Fibroblast of skin of left quadriceps (primary cell): ENCODE data around the gene EIF3D.
A peak's percentile ranks its signal among the peaks of the same experiment; 100 is the strongest.

Experiments used
- DNase-seq, 2 experiments: peaks; one replicate each; pipeline ENCODE4 v3.0.0-alpha.2; 2013; ENCODE audit warnings: low read depth in 2 of 2

The EIF3D gene, protein sequence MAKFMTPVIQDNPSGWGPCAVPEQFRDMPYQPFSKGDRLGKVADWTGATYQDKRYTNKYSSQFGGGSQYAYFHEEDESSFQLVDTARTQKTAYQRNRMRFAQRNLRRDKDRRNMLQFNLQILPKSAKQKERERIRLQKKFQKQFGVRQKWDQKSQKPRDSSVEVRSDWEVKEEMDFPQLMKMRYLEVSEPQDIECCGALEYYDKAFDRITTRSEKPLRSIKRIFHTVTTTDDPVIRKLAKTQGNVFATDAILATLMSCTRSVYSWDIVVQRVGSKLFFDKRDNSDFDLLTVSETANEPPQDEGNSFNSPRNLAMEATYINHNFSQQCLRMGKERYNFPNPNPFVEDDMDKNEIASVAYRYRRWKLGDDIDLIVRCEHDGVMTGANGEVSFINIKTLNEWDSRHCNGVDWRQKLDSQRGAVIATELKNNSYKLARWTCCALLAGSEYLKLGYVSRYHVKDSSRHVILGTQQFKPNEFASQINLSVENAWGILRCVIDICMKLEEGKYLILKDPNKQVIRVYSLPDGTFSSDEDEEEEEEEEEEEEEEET

DNA sequence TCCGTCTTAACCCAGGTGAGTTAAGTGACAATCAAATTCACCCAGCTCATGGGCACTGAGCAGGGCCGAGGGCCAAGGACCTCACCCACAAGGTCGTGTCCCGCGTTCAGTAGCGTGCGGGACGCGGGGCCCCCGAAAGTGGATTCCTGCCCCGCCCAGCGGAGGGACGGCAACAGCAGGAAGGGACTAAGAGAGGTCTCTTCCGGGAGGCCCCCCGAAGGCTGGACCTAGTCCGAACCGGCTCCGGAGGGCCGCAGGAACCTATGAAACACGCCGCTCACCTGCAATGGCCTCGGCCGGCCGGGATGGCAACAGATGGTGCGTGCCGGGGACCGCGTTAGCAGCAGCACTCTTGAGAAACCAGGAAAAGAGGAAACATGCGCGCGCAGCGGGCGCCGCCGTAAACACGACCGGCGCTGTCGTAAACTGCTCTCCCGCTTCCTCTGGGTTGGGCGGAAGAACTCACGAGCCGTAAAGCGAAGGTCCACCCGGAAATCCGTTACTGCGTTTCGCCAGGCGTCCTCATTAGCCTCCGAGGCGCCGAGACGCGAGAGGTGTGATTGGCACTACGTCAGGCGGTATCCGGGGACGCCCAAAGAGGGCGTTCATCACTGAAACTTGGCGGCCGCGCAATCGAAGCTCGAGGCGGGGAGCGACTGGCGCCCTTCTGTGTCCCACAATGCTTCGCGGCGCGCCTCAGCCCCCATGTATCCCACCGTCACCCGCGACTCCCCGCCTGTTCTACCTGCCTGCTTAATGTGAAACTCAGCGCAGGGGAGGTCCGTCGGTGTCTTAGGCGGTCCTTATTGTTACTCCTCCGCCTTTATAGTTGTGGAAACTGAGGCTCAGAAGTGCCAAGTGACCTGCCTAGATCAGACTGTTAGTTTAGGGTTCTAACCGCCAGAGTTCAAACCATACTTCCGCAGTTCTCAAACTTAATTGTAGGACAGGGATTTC lies at the start of gene EIF3D:
TSS of gene EIF3D (minus strand) at position 372 of the 957 bp plus-strand sequence. CDS start 3,045 bp downstream, outside the sequence.
- peak; percentile 99 to 100 for DNase-seq

DNA sequence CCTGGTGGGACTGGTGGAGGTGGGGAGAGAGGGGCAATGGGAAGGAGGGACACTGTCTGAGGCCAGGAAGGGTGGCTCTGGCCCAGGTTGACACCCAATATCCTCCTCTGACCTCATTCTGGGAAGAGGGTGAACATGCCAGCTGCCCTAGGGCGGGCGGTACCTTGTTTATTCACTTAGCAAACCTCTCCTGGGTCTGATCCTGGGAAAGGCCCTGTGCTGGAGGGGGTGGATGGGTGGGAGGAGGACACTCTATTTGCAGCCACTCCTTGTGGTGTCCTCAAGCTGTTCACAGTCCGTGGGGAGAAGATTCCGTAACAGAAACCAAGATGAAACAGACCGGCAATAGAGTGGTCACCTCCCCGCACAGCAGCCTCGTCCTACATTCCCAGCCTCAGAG lies 49.7 kb upstream of the EIF3D start:
- no peak for DNase-seq

DNA sequence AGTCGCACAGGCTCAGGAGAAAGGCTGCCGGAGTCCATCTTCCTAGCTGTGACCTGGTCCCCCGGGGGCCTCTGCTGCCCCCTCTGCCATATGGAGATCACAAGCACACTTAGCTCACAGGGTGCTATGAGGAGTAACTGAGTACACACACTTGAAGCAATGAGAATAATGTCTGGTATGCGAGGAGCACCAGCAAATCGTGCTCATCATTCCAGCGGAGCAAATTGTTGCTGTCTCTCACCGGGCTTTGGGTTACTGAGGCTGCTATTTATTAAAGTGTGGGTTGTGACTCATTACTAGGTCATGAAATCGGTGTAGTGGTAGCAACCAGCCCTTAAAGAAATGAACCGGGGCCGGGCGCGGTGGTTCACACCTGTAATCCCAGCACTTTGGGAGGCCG lies 48.1 kb upstream of the EIF3D start:
- peak; percentile 86 to 89 for DNase-seq

DNA sequence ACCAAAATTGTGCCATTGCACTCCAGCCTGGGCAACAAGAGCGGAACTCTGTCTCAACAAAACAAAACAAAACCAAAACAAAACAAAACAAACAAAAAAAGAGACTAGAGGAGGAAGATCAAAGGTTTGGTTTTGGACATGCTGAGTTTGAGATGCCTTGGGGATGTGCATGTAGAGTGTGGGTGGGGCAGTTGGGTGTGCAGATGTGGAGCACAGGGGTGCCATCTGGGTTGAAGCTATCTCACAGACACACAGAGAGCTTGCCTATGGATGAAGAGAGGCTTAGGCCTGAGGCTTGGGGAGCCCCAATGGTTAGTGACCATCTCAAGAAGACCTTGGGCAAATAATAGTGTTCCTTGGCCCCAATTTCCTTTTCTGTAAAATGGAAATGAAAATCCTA lies 45.8 kb upstream of the EIF3D start:
- no peak for DNase-seq

DNA sequence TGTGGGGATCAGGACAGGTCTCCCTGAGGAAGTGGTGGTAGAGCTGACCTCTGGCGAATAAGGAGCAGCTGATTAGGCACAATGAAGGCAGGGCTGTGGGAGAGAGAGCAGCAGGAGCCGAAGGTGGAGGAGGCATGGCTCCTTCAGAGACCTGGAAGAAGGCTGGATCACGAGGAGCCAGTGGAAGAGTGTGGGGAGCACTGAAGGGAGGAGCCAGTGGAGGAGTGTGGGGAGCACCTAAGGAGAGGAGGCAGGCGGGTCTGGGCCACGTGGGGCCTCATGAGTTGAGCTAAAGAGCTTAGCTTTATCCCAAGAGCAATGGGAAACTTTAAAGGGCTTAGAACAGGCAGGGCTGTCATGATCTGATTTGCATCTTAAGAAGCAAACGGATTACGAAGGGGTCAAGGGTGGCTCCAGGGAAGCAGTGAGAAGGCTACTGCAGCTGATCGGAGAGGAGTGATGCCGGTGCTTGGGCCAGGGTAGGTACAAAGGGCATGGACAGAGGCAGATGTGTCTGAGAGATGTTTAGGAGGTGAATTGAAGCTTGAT lies 44.9 kb upstream of the EIF3D start:
- no peak for DNase-seq

DNA sequence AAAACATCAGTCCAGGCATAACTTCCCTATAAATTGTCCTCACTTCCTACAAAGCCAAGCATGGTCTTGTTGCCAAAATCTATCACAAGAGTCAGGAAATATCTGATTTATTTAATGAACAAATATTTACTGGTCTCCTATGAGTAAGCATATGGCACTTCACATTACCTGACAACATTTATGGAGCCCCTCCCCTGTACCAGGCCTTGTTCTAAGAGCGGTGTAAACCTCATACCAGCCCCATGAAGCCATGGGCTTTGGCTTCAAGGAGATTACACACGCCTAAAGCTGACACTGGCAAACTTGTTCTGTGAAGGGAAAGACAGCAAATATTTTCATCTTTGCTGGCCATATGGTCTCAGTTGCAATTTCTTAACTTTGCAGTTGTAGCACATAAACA lies 43.0 kb upstream of the EIF3D start:
- DNase-seq, result no peak

DNA sequence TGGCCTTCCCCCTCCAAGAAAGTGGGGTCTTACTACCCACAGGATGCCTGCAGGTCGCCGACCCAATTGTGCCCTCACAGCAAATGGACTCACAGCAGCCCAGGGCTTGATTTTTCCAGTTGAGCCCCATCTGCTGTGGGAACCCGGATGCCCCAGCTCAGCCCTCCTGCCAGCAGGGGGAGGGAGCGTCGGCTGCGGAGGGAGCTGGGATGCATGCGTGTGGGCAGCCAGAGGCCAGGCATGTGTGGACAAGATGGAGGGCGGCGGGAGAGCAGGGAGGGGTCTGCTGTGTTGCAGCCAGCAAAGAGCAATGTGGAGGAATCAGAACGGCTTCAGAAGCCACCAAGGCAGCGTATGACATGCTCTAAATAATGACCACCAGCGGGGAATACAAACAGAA lies 41.0 kb upstream of the EIF3D start:
- peak in 1 of 2 experiments; percentile 7 for DNase-seq

DNA sequence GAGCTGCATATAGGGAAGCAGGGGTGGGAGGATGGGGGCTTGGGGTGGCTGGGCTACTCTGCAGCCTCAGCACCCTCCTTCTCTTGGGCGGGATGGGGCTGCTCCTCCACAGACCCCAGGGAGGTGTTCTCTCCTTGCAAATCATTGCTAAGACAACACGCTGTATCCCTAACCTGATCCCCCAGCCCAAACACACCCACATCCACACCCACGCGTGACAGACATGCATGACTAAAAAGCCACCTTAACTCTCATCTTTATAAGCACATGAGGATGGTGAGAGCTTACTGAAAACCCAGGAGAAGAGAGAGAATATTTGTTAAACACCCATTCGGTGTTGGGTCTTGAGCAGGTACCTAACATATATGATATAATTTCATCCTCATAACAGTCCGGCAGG lies 39.9 kb upstream of the EIF3D start:
- no peak for DNase-seq

DNA sequence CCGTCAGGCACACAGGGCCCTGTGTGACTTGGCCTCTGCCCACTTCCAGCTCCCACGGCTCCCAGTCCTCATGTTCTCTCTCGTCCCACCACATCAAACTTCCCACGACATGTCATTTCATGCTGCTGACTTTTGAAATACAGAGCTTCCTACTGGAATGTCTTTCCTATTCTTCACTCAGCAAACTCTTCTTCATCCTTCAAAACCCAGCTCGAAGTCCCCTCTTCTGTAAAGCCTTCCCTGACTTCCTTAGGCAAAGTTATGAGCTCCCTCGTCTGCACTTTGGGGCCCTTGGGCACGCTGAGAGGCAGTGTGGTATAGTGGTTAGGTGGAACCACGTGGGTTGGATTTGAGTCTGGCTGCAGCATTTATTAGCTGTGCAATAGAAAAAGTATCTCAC lies 37.8 kb upstream of the EIF3D start:
- DNase-seq, result no peak

DNA sequence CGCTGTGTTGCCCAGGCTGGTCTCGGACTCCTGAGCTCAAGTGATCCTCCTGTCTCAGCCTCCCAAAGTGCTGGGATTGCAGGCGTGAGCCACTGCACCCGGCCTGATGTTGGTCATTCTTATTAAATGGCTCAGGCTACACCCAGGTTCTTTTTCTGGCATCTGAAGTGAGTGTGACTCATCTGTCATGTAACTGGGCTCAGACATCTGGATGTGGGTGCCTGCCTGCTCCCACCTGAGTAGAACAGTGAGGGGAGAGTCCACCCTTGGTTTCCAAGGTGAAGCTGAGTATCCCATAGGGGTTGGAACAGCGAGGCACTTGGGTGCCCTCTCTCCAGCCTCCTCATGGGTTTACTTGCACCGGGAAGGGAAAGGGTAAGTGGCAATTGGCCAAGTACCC lies 36.7 kb upstream of the EIF3D start:
- DNase-seq, result no peak

DNA sequence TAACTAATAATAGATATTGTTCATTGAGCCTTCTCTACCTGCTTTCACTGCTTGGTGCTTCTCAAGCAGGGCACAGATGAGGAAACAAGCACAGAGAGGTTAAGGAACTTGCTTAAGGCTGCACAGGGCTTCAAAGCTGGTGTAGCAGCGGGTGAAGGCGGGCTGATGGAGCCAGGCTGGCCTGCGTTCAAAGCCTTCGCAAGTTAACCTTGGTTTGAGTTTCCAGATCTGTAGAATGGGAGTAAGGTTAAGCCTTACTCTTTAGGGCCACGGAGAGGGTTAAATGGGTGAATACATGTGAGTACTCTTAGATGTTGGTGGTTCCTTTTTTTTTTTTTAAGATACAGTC lies 36.2 kb upstream of the EIF3D start:
- DNase-seq, result no peak

DNA sequence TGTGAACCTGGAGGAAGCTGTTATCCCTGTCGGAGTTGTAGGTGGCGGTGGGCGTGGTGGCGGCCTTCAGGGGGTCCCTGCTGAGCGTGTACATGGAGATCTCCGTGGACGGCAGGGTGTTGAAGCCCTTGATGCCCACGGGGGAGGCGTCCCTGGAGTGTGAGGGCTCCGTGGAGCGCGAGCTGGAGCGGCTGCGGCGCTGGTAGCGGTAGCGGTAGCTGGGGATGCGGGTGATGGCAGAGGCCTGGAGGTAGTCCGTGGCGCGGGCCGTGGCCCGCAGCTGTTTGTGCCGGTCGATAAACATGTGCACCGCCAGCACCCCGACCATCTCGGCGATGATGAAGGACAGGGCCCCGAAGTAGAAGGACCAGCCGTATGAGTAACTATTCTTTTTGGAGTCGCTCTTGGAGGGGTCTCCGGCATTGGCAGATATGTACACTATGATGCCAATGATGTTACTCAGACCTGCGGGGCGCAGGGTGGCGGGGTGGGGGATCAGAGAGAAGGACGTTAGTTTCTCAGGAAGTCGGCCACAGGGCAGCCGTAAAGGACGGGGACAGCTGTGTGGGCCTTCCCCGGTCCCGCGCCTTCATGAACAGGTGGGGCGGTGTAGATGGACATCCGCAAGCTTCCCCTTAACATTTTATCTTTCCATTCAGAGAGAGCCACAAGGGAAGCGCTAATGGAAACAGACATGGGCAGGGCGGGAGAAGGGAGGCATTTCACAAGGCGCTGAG lies 35.6 kb upstream of the EIF3D start:
- DNase-seq, result no peak

DNA sequence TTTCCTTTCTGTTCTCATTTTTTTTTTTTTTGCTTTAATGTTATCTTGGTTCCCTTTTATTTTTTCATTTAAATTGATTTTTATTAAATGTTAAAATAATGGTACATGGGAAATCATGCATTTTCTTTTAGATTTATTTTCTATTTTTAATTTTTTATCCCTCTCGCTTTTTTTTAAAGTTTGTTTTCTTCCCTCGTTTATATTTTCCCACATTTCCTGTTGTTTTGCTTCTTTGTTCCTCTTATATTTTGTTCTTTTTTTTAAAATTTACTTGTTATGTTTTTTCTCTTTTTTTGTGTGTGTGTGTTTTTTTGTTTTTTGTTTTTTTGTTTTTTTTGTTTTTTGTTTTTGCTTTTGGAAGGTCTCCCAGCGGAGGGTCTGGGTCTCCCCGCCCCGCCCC lies 34.9 kb upstream of the EIF3D start:
- no peak for DNase-seq

DNA sequence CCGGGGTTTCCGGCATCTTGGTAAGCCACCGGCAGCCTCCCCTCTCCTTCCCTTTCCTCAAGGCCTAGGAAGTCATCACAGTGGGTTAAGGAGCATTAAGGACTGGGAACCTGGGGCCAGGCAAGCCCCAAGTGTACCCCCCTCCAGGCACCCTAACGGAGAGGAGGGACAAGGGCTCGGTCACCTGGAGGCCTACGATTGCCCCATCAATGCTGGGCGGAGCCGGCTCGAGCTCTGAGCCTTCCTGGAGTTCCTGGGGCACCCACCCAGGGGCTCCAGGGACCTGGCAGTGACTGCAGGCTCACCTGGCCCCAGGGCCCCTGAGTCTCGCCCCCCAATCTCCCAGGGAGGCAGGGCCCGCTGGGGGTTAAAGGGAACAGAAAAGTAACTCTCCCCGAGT lies 34.5 kb upstream of the EIF3D start:
- DNase-seq, result no peak

DNA sequence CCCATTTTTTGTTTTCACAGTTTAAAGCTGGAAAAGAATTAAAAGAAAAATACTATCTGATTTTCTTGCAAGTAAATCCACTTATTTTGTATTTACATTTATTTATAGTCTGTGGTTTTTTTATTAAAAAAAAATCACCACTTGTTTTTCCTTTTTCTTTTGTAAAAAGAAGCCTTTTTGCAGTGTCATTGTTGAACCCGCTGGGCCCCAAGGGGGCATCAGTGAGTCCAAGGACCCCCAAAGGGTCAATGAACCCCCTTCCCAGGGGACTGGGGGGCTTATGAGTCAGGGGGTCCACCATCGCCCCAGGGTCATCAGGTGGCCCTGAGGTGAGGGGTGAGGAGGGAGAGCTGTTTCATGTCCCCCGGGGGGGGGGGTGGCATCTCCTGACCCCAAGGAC lies 34.0 kb upstream of the EIF3D start:
- DNase-seq, result no peak

DNA sequence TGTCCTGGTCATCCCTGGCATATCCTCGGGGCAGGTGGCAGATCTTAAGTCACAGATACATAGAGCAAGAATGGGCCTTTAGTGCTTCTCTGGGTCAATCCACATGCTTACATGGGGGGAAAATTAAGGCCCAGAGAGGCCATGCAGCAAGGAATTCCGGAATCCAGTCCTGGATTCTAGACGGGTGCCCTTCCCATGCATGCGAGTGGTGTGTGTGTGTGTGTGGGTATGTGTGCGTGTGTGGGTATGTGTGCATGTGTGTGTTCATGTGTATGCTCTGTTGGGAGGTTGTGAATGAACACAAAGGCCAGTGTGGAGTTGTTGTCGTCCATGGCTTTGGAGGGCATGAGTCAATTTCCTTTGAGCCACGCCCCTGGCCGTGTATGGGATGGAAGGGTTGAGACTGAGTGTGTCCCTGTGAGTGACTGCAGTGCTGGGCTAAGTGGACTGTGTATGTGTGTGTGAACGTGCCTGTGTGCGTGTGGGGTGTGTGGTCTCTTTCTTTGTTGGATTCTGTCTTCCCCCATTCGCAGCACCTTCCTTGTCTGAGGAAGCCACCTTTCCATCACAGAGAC lies 33.4 kb upstream of the EIF3D start:
- DNase-seq, result no peak

DNA sequence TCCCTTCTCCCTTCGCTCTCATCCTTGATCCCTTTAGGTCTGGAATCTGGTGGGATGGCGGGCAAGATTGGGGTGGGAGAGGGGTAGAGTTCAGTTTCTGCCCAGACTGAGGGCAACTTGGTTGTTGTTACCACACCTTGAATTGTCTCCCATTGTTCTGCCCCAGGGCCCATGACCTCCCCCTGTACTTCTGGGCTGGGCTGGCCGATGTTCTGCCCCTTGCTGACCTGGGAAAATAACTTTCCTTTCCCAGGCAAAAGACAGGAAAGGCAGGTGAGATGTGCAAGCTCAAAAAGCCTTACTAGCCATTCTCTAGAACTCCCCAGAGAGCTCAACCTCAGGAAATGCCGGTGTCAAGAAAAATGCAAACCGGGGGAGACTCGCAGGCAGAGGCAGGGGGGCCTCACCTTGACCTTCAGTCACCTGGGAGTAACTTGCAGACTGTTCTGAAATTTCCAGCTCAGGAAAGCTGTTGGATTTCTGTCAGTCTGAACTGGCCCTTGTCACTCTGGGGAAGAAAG lies 32.4 kb upstream of the EIF3D start:
- DNase-seq, result no peak

DNA sequence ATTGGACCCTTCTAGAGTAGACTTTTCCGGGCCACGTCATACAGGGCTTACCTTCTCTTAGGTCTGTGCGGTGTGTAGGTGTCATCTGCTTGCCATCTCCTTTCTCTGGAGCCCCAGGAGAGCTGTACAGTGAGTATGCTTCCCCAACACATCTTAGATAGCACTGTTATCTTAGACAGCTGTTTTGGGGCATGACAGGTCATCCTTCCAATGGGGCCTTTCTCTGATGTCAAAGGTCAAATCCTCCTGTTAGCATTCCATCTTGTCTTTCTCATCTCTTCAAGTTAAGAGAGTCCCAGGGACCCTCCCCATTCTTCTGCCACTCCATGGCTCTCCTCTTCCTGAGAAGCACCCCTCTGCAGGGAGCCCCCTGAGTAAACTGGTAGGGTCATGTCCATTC lies 31.0 kb upstream of the EIF3D start:
- no peak for DNase-seq

DNA sequence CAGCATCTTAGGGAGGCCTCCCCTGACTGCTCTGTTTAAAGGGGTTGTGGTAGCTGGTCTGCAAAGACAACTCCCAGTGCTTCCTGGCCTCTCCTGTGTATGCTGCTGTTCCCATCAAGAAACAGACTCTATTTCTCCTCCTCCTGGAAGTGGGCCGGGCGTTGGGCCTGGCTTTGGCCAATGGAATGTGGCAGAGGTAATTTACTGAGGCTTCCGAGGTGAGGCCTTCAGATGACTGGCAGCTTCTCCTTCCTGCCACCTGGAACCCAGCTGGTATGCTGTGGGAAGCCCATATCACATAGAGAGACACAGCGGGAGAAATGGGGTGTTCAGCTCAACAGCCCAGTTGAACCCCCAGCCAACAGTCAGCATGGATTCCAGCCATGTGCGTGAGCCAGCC lies 25.1 kb upstream of the EIF3D start:
- DNase-seq, result no peak

DNA sequence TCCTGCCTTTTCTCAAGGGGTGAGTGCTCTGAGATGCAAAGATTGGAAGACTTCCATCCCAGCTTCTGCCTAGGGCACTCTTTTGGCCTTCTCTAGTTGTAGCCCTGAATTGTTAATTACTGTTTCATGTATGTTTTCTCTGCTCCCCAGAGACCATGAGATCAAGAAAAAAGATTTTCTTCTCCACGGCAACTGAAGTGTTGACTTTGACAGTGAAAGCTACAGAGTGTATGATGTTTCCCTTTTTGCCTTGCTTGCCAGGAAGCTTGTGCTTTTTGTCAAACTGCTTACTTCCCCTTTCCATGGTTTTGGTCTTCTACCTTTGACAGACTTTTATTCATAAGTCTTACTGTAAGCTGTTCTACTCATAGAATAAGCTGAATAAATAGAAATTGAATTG lies 23.3 kb upstream of the EIF3D start:
- DNase-seq, result no peak
